ENCODE measurements around the gene USP20.

USP20 gene

DNA sequence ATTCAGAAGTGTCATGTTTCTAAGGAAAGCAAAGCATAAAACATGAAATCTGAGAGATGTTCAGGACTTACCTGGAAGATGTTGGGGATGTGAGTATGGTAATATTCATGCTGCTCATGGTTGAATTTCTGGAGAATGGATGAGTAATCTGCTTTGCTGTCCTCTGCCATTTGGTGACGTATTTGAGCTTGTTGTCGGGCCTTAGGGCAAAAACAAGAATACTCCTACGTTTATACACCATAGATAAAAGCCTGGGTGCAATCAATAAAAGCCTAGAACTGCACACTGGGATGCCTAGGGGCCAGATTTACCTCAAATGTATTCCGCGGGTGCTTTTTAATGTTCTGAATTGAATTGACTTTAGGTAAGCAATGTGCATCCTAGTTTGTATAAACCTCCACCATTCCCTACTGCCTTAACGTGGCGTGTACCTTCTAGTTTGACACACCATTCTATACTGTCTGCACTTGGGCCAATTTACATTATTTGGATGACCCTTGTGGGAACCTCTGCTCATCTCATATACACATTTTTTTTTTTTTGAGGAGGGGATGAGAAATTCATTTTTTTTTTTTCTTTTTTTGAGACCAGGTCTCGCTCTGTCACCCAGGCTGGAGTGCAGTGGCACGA, 94.4 kb downstream of the USP20 start:
- no peak for DNase-seq

DNA sequence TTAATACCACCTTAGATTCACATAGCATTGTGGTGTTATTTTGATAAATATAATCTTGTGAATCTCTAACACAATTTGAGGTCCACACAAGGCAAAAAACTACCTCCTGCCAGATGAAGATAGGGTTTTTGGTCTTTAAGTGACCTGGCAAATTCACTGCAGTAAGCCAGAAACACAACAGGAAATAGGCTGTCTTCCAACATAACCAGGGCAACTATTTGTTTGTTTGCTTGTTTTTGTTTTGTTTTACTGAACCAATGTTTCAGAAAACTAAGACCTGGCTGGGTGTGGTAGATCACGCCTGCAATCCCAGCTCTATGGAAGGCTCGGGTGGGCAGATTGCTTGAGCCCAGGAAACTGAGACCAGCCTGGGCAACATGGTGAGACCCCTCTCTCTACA, 95.5 kb downstream of the USP20 start:
- DNase-seq = no peak
